HG03460 (cell line): Measurements from ENCODE around the gene RPL18.
"Not testable (repeated sequence)": the region's sequence is repeated elsewhere in the genome, so short reads cannot be mapped to it uniquely, and the experiment has no call there.

Experiments used
- ATAC-seq: cut with Tn5 transposase; IDR thresholded peaks from one replicate; pipeline ENCODE4 v1.9.1; 2021; ENCODE audit not compliant: unreplicated experiment

The RPL18 gene

GRCh38 chr19:48588670-48589401 lies 30.1 kb downstream of the RPL18 start:
- ATAC-seq = no peak

DNA sequence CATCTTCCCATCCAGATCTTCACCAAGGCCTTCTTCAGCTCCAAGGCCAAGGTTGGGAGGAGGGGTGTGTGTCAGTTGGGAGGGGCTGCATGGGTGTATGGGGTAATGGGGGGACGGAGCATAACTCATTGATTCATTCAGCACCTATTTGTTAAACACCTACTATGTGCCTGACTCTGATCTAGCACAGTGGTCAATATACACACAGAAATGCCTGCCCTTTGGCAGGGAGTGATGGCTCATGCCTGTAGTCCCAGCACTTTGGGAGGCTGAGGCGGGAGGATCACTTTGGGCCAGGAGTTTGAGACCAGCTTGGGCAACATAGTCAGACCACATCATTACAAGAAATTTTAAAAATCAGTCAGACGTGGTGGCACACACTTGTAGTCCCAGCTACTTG lies 31.6 kb downstream of the RPL18 start:
- no peak for ATAC-seq

- ATAC-seq = no peak
These were observed 36.8 kb downstream of the RPL18 start for GRCh38 chr19:48582168-48582567.

DNA sequence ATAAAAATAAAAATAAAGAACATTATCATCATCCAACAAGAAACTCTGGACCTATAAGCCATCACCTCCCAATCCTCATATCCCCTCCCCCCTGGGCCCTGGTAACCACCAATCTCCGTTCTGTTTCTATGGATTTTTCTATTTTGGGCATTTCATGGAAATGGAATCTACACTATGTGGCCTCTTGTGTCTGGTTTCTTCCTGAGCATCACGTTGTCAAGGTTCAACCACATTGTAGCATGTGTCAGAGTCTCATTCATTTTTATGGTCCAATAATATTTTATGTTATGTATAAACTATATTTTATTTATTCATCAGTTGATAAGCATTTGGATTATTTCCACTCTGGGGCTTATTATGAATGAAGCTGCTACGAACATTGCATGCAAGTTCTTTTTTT lies 40.1 kb downstream of the RPL18 start:
- no peak for ATAC-seq

DNA sequence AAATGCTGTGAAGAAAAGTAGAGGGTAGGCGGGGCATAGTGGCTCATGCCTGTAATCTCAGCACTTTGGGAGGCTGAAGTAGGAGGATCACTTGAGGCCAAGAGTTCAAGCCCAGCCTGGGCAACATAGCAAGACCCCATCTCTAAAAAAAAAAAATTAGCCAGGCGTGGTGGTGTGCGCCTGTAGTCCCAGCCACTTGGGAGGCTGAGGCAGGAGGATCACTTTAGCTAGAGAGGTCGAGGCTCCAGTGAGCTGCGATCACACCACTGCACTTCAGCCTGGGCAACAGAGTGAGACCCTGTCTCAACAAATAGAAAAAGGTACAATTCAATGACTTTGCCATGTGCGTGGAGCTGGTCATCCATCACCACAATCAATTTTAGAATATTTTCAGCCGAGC lies 41.1 kb downstream of the RPL18 start:
- not testable (repeated sequence) for ATAC-seq

DNA sequence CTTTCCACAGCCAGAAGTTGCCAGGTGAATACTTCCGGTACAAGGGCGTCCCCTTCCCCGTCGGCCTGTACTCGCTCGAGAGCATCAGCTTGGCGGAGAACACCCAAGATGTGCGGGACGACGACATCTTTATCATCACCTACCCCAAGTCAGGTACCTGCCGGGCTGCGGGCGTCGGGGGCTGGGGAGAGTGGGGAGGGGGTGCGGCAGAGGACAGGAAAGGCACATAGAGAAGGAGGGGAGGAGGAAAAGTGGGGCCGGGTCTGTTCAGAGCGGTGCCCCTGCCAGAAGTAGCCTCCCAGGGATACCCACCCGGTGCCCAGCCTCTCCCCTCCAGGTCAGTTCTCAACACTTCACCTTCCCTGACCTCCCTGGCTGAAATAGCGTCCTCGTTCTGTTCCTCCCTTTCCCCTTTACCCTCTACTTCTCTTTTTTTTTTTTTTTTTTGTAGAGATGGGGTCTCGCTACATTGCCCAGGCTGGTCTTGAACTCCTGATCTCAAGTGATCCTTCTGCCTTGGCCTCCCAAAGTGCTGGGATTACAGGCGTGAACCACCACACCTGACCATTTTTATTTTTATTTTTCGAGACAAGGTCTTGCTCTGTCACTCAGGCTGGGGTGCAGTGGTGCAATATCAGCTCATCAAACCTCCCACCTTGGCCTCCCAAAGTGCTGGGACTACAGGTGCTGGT lies 42.9 kb downstream of the RPL18 start:
- no peak for ATAC-seq

DNA sequence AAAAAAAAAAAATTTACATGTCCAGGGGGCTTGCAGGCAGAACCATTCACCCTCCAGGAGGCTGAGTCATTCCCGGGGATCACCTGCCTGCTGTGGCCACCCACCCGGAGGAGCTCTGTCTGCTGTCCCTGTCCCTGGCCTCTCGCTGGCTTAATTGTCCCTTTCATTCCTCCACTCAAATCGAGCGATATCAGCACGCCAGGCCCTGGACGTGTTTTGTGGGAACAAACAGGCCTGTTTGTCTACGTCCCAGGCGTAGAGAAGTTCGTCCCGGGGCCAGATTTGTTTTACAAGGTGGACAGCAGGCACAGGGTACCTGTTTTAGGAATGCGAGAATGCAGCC lies 45.8 kb downstream of the RPL18 start:
- no peak for ATAC-seq

GRCh38 chr19:48571378-48572162 lies 47.4 kb downstream of the RPL18 start:
- no peak for ATAC-seq

DNA sequence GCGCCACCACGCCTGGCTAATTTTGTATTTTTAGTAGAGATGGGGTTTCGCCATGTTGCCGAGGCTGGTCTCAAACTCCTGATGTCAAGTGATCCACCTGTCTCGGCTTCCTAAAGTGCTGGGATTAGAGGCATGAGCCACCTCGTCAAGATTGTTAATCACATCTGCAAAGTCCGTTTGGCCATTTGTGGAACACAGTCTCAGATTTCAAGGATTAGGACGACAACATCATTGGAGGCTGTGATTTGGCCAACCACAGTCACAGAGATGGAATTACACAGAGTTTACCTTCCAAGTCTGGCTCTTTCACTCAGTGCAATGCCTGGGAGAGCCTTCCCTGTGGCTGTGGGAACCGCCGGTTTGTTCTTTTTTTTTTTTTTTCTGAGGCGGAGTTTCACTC lies 49.2 kb downstream of the RPL18 start:
- no peak for ATAC-seq

DNA sequence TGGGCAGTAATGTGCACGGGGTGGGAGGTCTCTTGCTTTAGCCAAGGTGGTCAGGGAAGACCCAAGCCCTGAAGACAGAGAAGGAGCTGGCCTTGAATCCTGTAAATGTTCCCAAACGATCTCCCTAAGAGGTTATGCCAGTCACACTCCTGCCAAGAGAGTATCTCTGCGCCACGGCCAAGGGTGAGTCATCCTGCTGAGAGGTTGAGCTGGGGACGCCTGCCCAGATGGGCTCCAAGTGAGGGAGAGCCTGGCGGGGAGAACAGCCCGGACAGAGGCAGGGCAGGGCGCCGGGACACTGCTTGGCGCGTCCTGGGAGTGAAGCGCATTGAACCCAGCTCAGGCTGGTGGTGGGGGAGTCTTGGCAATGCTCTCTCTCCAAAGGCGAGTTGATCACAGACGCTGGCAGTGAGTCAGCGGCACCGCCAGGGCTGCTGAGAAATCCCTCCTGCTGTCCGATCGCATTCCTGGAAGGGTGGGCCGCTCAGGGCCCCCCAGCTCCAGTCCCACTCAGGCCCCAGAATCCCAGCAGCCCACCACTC lies 50.6 kb downstream of the RPL18 start:
- no peak for ATAC-seq
